Measurements from ENCODE around the gene TMA7B. TPM values are rescaled to one million over a fixed set of nuclear protein-coding genes. Genes with fewer than 3 reads are reported as not detected.

Gene TMA7B
- total and polyA plus RNA-seq, 2 donors (not counting 3 experiments of a cell fraction or from before 2014, with no cell fraction given), result not detected

GRCh38 chr22:39914584-39914983, 45.6 kb upstream of the TMA7B start:
- peaks cover 8 to 26% of the 10 kb centered on the region in 2 experiments for H3K27me3 ChIP-seq (ENCODE audit: control insufficient read depth in 2 of 2, insufficient read depth in 2 of 2, low read length in 2 of 2)
- no peaks in the 10 kb centered on the region for H3K9me3 ChIP-seq (replicated peaks; ENCODE audit: control insufficient read depth, insufficient read depth, low read length)
- no peak overlapping the region for H3K27ac ChIP-seq (ENCODE audit: insufficient read depth, low read depth, low read length)
- TF ChIP-seq EZH2 (IDR thresholded peaks at IDR 0.05; ENCODE audit: borderline replicate concordance, low read depth, low read length, severe bottlenecking) (no peak), FOS (IDR thresholded peaks at IDR 0.05; ENCODE audit: borderline replicate concordance, insufficient read depth, low read length) (no peak), CTCF (IDR thresholded peaks at IDR 0.05; ENCODE audit: extremely low read depth in 1 of 2, insufficient read depth in 1 of 2, low read depth in 1 of 2, low read length in 2 of 2) (no peak), POLR2A (IDR thresholded peaks at IDR 0.05; ENCODE audit: low read depth, low read length) (no peak), MAX (IDR thresholded peaks at IDR 0.05; ENCODE audit: insufficient read depth, insufficient read length) (no peak), POLR2AphosphoS5 (IDR thresholded peaks at IDR 0.05; ENCODE audit: insufficient read depth, low read depth, low read length) (no peak), GATA2 (IDR thresholded peaks at IDR 0.05; ENCODE audit: insufficient read depth, insufficient read length, low read depth, low read length) (no peak), JUN (IDR thresholded peaks at IDR 0.05; ENCODE audit: borderline replicate concordance, insufficient read depth, insufficient read length, low read depth) (no peak), MYC (IDR thresholded peaks at IDR 0.05; ENCODE audit: low read depth, low read length) (no peak)
- dilution Hi-C loops (cut with MboI; ENCODE audit: extremely low pct_ligation_motif_present, low sequenced_read_pairs), result no loop called here
- H3K79me2 ChIP-seq (ENCODE audit: control insufficient read depth, insufficient read depth, low read length), result no peaks in the 10 kb centered on the region
- no peak overlapping the region for H3K4me3 ChIP-seq (replicated peaks in 1 of 3; ENCODE audit: insufficient read depth in 1 of 3, low read depth in 1 of 3, low read length in 3 of 3)
- DNase-seq (ENCODE audit: low read depth, low spot score), result no peak
- no peaks in the 10 kb centered on the region for H3K36me3 ChIP-seq (ENCODE audit: control insufficient read depth in 2 of 2, extremely low read depth in 1 of 2, insufficient read depth in 2 of 2, low read length in 2 of 2)
- ChIA-PET POLR2A (no interaction called here), CTCF (interaction anchor here (0.6 to 1.0 kb wide), 2 partner anchors 12 to 43 kb away, joined by 3 to 4 read pairs; no protein-coding TSS in a partner anchor)
- no peak overlapping the region for H3K4me2 ChIP-seq (ENCODE audit: insufficient read depth, low read length)
- intact Hi-C loops (cut with micrococcal nuclease), result no loop called here
- H2AFZ ChIP-seq (ENCODE audit: low read depth, low read length), result no peak overlapping the region
- H3K9ac ChIP-seq (replicated peaks; ENCODE audit: extremely low read depth, insufficient read depth, low read length), result no peak overlapping the region
- no peaks in the 10 kb centered on the region for H4K20me1 ChIP-seq (replicated peaks; ENCODE audit: control insufficient read depth, extremely low read depth, insufficient read depth, low read length)
- BruUV-seq (replicated peaks), result no TSS peak
- H3K9me1 ChIP-seq (replicated peaks; ENCODE audit: control insufficient read depth, extremely low read depth, insufficient read depth, low read length), result no peaks in the 10 kb centered on the region
- no peak for FAIRE-seq
- no peaks in the 10 kb centered on the region for H3K4me1 ChIP-seq (ENCODE audit: control insufficient read depth, extremely low read depth, insufficient read depth, low read length)

All from endothelial cell of umbilical vein (primary cell).